Endothelial cell of umbilical vein (primary cell): ENCODE data around the gene CALN1. TPM values are rescaled to one million over a fixed set of nuclear protein-coding genes. Genes with fewer than 3 reads are reported as not detected.

ENCODE experiments used
- BruUV-seq: library from RNA; stranded (reverse); fragments of 400-500 nt; replicated peaks from 2 replicates; lab custom pipeline; 2021; lab: Mats Ljungman, UMichigan
- CTCF ChIA-PET: fragments of 300-600, 350-600 bp; sonication (Branson Sonifier 250); formaldehyde crosslinking; loops from one replicate; lab custom pipeline; 2021; ENCODE audit warnings: antibody characterized with exemption, inconsistent platforms; lab: Charles Lee
- POLR2A ChIA-PET: fragments of 300-600, 350-600 bp; sonication (Branson Sonifier 250); formaldehyde crosslinking; loops from one replicate; lab custom pipeline; 2021; ENCODE audit warnings: antibody characterized with exemption, inconsistent platforms; lab: Charles Lee
- DNase-seq: peaks from one replicate; pipeline ENCODE4 v3.0.0-alpha.2; 2011; ENCODE audit warnings: low read depth, low spot score
- FAIRE-seq: peaks from 2 replicates; lab custom pipeline; 2011; peaks lifted over from hg19 to GRCh38; lab: Jason Lieb, UNC
- H2AFZ ChIP-seq: 2 replicates; pipeline ENCODE4 v1.6.0; 2012; ENCODE audit warnings: low read depth, low read length, control low read depth, inconsistent platforms
- H3K27ac ChIP-seq: 2 replicates; pipeline ENCODE4 v1.5.1; 2011; ENCODE audit warnings: low read depth, mild to moderate bottlenecking, control low read depth, low read length, moderate library complexity; ENCODE audit not compliant: insufficient read depth
- H3K27me3 ChIP-seq, 2 experiments: 2 replicates each; pipeline versions ENCODE4 v1.6.0 to v1.6.1; 2011; ENCODE audit warnings: low read length in 2 of 2, mixed read lengths in 1 of 2; ENCODE audit not compliant: control insufficient read depth in 2 of 2, insufficient read depth in 2 of 2
- H3K36me3 ChIP-seq, 2 experiments: 2 replicates in 1 of 2; 3 replicates in 1 of 2; pipeline ENCODE4 v1.5.1; 2011; ENCODE audit warnings: low read length in 2 of 2, mild to moderate bottlenecking in 1 of 2, moderate library complexity in 1 of 2; ENCODE audit not compliant: control insufficient read depth in 2 of 2, insufficient read depth in 2 of 2; ENCODE audit errors: extremely low read depth in 1 of 2
- H3K4me1 ChIP-seq: 3 replicates; pipeline ENCODE4 v1.5.1; 2011; ENCODE audit warnings: mild to moderate bottlenecking, low read length; ENCODE audit not compliant: control insufficient read depth, insufficient read depth; ENCODE audit errors: extremely low read depth
- H3K4me2 ChIP-seq: 2 replicates; pipeline ENCODE4 v1.6.1; 2011; ENCODE audit warnings: low read length, control low read depth, mixed read lengths; ENCODE audit not compliant: insufficient read depth
- H3K4me3 ChIP-seq, 3 experiments: fragments of 200-600 bp in 1 of 3; sonication (generic), shearing (Covaris generic) in 1 of 3; replicated peaks in 1 of 3; 2 replicates each; pipeline ENCODE4 v1.5.1; 2011 to 2016; ENCODE audit warnings: control low read depth in 3 of 3, low read length in 3 of 3, mild to moderate bottlenecking in 2 of 3, inconsistent platforms in 1 of 3, low read depth in 1 of 3, moderate library complexity in 1 of 3; ENCODE audit not compliant: insufficient read depth in 1 of 3
- H3K79me2 ChIP-seq: 2 replicates; pipeline ENCODE4 v1.6.0; 2012; ENCODE audit warnings: low read length, inconsistent platforms; ENCODE audit not compliant: control insufficient read depth, insufficient read depth
- H3K9ac ChIP-seq: replicated peaks from 2 replicates; pipeline ENCODE3; 2011; ENCODE audit warnings: low read length, control low read depth; ENCODE audit not compliant: insufficient read depth; ENCODE audit errors: extremely low read depth
- H3K9me1 ChIP-seq: replicated peaks from 3 replicates; pipeline ENCODE4 v1.6.0; 2011; ENCODE audit warnings: mild to moderate bottlenecking, low read length; ENCODE audit not compliant: control insufficient read depth, insufficient read depth; ENCODE audit errors: extremely low read depth
- H3K9me3 ChIP-seq: replicated peaks from 2 replicates; pipeline ENCODE4 v1.5.1; 2012; ENCODE audit warnings: low read length, inconsistent platforms; ENCODE audit not compliant: control insufficient read depth, insufficient read depth
- H4K20me1 ChIP-seq: replicated peaks from 2 replicates; pipeline ENCODE3; 2011; ENCODE audit warnings: mild to moderate bottlenecking, low read length; ENCODE audit not compliant: control insufficient read depth, insufficient read depth; ENCODE audit errors: extremely low read depth
- CTCF ChIP-seq, 2 donors: IDR thresholded peaks; 1 replicate in 1 of 2; 2 replicates in 1 of 2; pipeline ENCODE4 v1.5.1; 2011; ENCODE audit warnings: low read length in 2 of 2, mild to moderate bottlenecking in 2 of 2, moderate library complexity in 2 of 2, control low read depth in 1 of 2, inconsistent platforms in 1 of 2, low read depth in 1 of 2; ENCODE audit not compliant: insufficient read depth in 1 of 2; ENCODE audit errors: extremely low read depth in 1 of 2
- EZH2 ChIP-seq: IDR thresholded peaks from 2 replicates; pipeline ENCODE4 v1.6.1; 2012; ENCODE audit warnings: borderline replicate concordance, low read depth, mild to moderate bottlenecking, moderate library complexity, low read length, inconsistent platforms; ENCODE audit not compliant: severe bottlenecking
- FOS ChIP-seq: IDR thresholded peaks from 2 replicates; pipeline ENCODE4 v1.6.1; 2011; ENCODE audit warnings: mild to moderate bottlenecking, low read length, moderate library complexity, borderline replicate concordance; ENCODE audit not compliant: insufficient read depth
- GATA2 ChIP-seq: IDR thresholded peaks from 2 replicates; pipeline ENCODE4 v1.7.0; 2011; ENCODE audit warnings: low read depth, mild to moderate bottlenecking, moderate library complexity, mixed read lengths, low read length; ENCODE audit not compliant: insufficient read length, insufficient read depth
- JUN ChIP-seq: IDR thresholded peaks from 2 replicates; pipeline ENCODE4 v1.6.1; 2011; ENCODE audit warnings: borderline replicate concordance, low read depth; ENCODE audit not compliant: insufficient read length, insufficient read depth
- MYC ChIP-seq: IDR thresholded peaks from one replicate; pipeline ENCODE4 v1.6.1; 2011; ENCODE audit warnings: mild to moderate bottlenecking, low read depth, low read length
- POLR2A ChIP-seq: IDR thresholded peaks from 2 replicates; pipeline ENCODE4 v1.6.1; 2012; ENCODE audit warnings: low read depth, mild to moderate bottlenecking, control low read depth, low read length
- POLR2AphosphoS5 ChIP-seq: IDR thresholded peaks from 2 replicates; pipeline ENCODE4 v1.6.1; 2012; ENCODE audit warnings: low read depth, mild to moderate bottlenecking, control low read depth, low read length, moderate library complexity; ENCODE audit not compliant: insufficient read depth
- dilution Hi-C: fragments of 300-500 bp; cut with MboI; formaldehyde crosslinking; loops from one replicate; pipeline ENCODE4 v1.15.0; 2019; ENCODE audit warnings: low sequenced_read_pairs; ENCODE audit not compliant: extremely low pct_ligation_motif_present
- intact Hi-C: fragments of 100-400 bp; cut with micrococcal nuclease; formaldehyde crosslinking; loops from one replicate; pipeline ENCODE4 v1.10.0; 2022
- polyA plus RNA-seq, 4 experiments: library from polyadenylated mRNA; depleted of rRNA in 3 of 4; stranded (reverse) in 3 of 4; unstranded in 1 of 4; fragments of >200 nt; gene quantifications; 2 replicates each; pipeline versions ENCODE4 v1.2.1 to v1.2.3, GENCODE V29; 2011 to 2012; ENCODE audit warnings: missing spikeins in 1 of 4
- total RNA-seq: library from RNA; stranded (reverse); gene quantifications from 2 replicates; pipeline ENCODE4 v1.2.3, GENCODE V29; 2021
- TF ChIP-seq, protein P1 (sequence below): IDR thresholded peaks from 2 replicates; pipeline ENCODE4 v1.6.1; 2011; ENCODE audit not compliant: insufficient read depth, insufficient read length

CALN1 gene
- total and polyA plus RNA-seq, 2 donors (not counting 3 experiments of a cell fraction or from before 2014, with no cell fraction given) = not detected

DNA sequence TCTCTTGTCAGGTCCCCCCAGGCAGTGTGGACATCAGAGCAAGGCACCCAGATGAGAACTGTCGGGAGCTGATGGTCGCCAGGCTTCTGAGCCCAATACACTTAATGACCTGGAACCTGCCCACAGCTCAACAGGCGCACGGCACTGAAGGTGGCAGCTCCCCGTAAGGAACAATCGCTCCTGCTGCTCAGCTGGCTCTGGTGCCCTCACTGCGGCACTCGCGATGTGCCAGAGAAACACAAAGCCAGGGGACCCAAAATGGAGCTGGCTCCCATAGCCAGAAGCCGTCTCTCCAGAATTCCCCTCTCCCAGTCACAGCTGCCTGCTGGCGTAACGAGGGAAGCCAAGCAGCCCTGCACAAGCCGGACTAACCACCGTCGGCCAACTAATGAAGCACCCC, 6.3 kb downstream of the CALN1 start:
- BruUV-seq = no TSS peak
- intact Hi-C loops = no loop called here
- ChIA-PET POLR2A (no interaction called here), CTCF (no interaction called here)
- Histone ChIP-seq H3K4me2 (no peak overlapping the region), H3K36me3 (no peaks in the 10 kb centered on the region), H3K9ac (no peak overlapping the region), H3K4me1 (no peaks in the 10 kb centered on the region), H3K27me3 (no peaks in the 10 kb centered on the region), H3K27ac (no peak overlapping the region), H4K20me1 (no peaks in the 10 kb centered on the region), H3K79me2 (no peaks in the 10 kb centered on the region), H3K9me1 (no peaks in the 10 kb centered on the region), H2AFZ (no peak overlapping the region), H3K9me3 (no peaks in the 10 kb centered on the region), H3K4me3 (no peak overlapping the region)
- TF ChIP-seq MYC (no peak), FOS (no peak)
- FAIRE-seq = no peak
- no peak for DNase-seq
- dilution Hi-C loops = no loop called here

- H3K27me3 ChIP-seq = no peaks in the 10 kb centered on the region
- DNase-seq (no peak), FAIRE-seq (no peak)
- intact Hi-C loops (no loop called here), dilution Hi-C loops (no loop called here)
- POLR2A ChIA-PET = no interaction called here
- H3K27ac ChIP-seq = no peak overlapping the region
- H2AFZ ChIP-seq = no peak overlapping the region
- no peaks in the 10 kb centered on the region for H3K4me1 ChIP-seq
- H3K9me3 ChIP-seq = no peaks in the 10 kb centered on the region
- H3K36me3 ChIP-seq = no peaks in the 10 kb centered on the region
- no peaks in the 10 kb centered on the region for H4K20me1 ChIP-seq
- no peak overlapping the region for H3K9ac ChIP-seq
- TF ChIP-seq CTCF (IDR thresholded peaks at IDR 0.05; ENCODE audit: extremely low read depth in 1 of 2, insufficient read depth in 1 of 2, low read depth in 1 of 2, low read length in 2 of 2) (no peak), JUN (no peak), MYC (no peak), FOS (no peak), POLR2AphosphoS5 (no peak), EZH2 (no peak), GATA2 (no peak), POLR2A (no peak)
- TF ChIP-seq, protein P1, sequence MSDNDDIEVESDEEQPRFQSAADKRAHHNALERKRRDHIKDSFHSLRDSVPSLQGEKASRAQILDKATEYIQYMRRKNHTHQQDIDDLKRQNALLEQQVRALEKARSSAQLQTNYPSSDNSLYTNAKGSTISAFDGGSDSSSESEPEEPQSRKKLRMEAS = no peak
- no peaks in the 10 kb centered on the region for H3K79me2 ChIP-seq
- H3K9me1 ChIP-seq = no peaks in the 10 kb centered on the region
- no peak overlapping the region for H3K4me3 ChIP-seq
- BruUV-seq = no TSS peak
- CTCF ChIA-PET = no interaction called here
- H3K4me2 ChIP-seq = no peak overlapping the region
Measured at GRCh38 chr7:72405418-72405817, 6.7 kb downstream of the CALN1 start.
